HG03439 (cell line): ENCODE measurements around the gene ARHGAP10.

Source experiments
- ATAC-seq: cut with Tn5 transposase; IDR thresholded peaks from one replicate; pipeline ENCODE4 v1.9.1; 2021; ENCODE audit warnings: mild to moderate bottlenecking, moderate library complexity; ENCODE audit not compliant: unreplicated experiment

Gene ARHGAP10, protein sequence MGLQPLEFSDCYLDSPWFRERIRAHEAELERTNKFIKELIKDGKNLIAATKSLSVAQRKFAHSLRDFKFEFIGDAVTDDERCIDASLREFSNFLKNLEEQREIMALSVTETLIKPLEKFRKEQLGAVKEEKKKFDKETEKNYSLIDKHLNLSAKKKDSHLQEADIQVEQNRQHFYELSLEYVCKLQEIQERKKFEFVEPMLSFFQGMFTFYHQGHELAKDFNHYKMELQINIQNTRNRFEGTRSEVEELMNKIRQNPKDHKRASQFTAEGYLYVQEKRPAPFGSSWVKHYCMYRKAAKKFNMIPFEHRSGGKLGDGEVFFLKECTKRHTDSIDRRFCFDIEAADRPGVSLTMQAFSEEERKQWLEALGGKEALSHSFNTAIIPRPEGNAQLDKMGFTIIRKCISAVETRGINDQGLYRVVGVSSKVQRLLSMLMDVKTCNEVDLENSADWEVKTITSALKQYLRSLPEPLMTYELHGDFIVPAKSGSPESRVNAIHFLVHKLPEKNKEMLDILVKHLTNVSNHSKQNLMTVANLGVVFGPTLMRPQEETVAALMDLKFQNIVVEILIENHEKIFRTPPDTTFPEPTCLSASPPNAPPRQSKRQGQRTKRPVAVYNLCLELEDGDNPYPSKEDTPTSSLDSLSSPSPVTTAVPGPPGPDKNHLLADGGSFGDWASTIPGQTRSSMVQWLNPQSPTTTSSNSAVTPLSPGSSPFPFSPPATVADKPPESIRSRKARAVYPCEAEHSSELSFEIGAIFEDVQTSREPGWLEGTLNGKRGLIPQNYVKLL

DNA sequence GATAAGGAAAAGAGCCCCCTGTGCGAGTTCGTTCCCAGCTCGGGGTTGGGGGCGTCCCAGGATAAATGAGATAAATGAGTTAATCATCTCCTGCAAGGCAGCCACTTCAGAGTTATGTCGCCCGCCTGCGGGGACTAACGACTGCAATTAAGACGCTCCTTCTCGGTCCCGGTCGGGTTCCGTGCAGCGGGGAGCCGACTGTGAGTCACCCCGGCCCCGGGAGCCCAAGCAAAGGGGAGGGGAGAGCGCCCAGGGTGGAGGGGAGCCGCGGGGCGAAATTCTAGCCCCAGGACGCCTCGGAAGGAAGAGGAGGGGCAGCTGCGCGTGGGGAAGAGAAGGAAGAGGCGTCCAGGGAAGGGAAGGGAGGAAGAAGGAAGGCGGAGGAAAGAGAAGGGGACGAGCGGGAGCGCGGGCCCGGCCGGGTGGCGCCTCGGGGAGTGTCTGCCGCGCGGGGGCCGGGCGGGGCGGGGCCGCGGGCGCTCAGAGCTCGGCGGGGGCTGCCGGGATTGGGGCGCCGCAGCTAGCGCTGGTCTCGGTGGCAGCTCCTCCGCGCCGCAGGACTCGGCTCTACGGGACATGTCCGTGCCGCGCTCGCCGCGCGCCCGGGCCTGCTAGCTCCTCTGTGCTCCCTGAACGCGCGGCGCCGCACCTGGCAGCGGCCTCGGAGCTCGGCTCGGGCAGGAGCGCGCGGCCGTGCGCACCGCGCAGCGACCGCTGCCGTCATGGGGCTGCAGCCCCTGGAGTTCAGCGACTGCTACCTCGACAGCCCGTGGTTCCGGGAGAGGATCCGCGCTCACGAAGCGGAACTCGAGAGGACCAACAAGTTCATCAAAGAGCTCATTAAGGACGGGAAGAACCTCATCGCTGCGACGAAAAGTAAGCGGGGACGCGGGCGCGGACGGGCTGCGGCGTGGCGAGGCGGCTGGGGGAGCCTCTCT is at the start of gene ARHGAP10:
Gene ARHGAP10 (plus strand): TSS at position 509 of the 938 bp plus-strand sequence. CDS start 214 bp downstream, at position 723.
- ATAC-seq: peak; percentile 68

DNA sequence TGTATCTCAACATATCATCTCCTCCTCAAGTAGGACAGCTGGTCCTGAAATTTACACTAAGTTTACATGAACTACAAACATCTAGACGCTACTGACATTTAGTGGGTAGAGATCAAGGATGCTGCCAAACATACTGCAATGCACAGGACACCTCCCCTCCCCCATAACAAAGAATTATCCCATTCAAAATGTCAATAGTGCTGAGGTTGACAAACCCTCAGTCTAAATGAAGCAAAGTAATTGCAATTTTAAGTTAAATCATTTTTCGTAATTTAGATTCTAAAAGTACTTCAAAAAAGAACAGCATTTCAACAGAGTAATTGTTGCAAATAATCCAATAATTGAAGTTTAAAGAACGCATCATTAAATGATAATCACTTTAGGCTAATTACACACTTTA is 49.1 kb upstream of the ARHGAP10 start:
- ATAC-seq: no peak

DNA sequence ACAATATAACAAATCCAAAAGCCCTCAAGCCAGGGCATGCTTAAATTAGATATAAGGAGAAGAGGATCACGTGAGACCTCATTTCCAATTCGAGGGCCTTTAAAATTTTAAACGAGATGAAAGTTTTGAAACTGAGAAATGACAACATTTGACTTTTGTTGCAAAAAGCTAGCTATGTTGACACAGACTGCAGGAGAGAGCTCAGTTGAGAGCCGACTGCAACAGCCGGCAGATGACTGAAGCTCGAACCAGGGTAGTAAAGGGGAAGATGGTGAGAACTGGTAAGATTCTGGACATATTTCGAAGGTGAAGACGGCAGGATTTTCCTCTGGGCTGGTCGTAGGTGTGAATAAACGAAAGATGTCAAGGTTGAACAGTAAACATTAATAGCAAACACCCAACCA is 48.7 kb upstream of the ARHGAP10 start:
- no peak for ATAC-seq

DNA sequence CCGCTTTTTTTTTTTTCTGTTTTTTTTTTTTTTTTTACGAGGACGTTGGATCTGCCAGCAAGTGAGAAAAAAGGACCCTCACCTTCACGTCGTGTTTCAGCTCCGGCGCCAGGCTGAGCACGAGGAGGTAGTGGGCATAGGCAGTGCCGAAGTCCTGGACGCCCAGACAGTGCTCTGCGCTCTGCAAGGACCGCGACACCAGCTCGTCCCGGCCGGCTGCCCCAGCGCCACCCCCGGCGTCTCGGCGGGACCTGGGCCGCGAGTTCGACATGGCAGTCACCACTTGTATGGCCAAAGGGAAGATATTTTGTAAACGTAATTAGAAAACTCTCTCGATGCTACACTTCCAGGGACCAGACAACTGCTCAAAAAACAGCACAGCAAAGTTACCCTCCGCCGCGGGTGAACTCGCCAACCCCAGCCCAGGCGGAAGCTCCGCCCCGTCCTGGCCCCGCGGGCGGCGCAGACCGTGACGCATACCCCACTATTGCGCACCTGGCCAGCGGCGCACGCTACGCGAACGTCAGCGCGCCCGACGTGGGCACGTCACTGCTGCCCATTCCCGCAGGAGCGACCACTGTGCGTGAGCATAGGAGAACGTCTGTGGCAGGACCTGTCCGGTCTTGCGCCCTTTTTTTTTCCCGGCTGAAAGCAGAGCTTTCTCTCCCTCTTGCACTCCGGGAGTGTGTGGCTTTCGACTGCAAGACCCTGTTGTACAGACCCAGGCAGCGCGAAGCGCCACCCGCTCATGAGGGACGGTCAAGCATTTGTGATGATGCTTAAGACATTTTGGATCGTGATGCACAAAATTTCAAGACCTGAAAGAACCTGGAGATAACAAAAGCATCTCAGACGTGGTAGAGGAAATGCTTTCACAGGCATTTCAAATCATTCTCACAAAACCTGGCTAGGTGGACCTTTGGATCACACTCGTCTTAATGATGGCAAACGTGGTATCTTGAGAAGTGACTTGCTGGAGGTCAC is 47.9 kb upstream of the ARHGAP10 start, which contains the start of gene PRMT9:
Gene PRMT9 (minus strand): TSS at position 447 of the 984 bp plus-strand sequence. CDS start 176 bp downstream, at position 271.
- ATAC-seq: peak; percentile 99

DNA sequence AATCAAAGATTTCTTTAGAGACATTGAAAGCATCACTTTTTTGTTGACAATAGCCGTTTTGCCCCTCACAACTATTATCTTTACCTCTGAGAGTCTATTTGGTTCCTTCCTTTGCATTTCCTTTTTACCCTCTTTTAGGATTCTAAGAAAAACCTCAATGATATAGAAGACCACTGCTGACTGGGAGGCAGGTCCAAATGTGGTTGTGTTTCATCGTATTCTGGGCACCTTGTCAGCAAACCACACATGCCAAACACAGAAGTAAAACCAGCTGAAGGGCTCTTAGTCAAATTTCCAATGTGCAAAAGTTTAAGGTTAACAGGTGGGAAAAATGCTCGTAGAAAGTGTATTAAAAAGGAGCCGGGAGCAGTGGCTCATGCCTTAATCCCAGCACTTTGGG is 42.8 kb upstream of the ARHGAP10 start:
- no peak for ATAC-seq

DNA sequence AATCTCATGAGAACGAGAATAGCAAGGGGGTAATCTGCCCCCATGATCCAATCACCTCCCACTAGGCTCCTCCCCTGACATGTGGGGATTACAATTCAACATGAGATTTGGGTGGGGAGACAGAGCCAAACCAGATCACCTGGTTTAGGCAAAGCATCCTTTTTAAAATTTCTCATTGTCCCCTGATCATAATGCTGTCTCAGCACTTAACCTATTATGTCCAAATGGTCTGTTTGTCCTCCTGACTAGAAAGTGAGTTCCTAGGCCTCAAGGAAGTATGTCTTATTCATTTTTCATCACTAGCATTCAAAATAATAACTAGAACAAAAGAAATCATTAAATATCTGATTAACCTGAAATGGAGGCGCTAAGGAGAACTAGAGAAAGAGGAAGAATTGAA is 40.1 kb upstream of the ARHGAP10 start:
- ATAC-seq: no peak

DNA sequence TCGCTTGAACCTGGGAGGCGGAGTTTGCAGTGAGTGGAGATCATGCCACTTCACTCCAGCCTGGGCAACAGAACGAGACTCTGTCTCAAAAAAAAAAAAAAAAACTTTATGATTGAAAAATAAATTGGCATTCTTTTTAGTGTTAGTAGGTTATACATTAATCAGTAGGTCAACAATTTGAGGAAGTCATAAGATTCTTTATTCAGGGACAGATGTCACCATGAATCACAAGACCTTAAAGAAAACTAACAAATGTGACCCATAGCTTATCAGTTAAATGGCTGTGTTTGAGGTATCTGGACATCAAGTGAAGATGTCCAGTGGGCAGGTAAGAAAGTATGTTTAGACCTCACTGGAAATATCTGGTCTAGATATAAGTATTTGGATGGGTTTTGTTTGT is 38.7 kb upstream of the ARHGAP10 start:
- no peak for ATAC-seq

DNA sequence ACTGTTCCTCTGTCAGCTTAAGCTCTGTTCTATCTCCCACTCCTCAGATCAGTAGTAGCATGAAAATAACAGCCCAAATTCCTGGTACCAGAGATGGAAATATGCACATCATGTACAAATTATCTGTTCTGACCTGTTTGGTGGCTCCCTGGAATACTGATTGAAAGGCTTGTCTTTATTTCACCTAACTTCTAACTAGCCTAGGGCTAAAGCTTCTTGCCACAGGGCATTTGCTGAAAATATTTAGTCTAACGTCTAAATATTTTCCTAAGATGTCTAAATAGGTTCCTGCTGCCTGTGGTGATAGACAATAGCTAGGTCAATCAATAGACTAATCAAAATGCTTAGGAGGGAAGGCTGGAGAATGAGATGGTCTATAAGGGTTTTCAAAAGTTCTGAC is 35.0 kb upstream of the ARHGAP10 start:
- no peak for ATAC-seq

DNA sequence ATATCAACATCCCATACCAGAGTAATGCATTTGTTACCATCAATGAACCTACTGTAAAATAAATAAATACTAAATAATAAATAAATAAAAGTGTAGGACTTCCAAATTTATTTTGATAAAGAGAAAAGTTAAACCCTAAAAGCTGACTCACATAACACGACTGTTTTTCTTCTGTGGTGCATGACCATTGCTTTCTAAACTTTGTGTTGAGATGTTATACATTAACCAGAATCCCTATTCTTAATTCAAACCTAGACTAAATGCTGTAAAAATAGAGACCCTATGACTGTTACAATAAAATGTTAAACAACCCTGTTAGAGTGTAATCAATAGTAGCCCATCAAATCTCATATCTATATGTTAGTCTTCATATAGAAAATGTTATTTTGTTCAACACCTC is 27.0 kb upstream of the ARHGAP10 start:
- ATAC-seq: no peak

DNA sequence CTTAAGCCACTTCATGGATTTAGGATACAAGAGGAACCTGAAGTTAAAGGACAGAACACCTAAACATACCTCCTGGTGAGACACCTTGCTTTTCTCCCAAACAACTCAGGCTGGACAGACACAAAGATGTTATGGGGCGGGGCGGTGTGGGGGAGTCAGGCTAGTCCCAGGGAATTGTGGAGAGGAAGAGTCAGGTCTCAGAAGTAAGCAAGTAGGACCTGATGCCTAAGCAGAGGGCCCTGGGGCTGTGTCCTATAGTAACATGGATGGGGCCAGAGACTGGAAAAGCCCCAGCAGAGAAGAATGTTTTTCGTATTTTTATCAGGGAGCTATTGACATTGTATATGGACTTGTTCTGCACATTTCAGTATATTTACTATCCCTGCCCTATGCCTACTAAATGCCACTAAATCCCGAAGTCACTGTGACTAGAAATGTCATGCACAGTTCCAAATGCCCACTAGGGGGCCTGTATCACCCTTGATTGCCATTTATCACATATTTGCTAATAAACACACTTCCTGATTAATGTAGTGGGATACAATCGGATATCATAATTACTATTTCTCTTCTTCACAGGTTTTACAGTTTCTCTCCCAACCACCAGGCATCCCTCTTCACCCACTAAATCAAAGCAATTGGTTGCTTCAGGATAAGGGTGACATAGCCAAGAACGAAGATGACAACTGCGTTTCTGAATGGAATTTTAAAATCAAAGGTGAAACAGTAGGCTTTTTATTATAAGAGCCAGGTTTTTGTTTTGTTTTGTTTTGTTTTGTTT is 23.8 kb upstream of the ARHGAP10 start:
- peak; percentile 77 for ATAC-seq

DNA sequence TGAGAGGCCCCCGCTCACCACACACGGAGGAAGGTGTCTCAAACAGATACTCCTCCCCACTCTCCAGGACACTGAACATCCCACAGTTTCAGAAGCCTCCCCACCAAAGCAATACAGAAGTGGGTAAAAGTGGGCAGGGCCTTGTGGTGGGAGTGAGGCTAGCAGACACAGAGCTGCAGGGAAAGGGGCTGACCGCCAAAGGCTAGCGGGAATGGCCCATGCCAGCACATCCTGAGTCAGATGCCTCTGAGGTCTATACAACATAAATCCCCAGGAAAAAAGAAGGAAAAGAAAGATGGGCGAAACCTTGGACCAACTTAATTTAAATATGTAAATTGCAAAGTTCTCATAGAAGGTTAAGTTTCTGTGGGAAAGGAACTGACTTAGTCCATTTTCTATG is 21.9 kb upstream of the ARHGAP10 start:
- no peak for ATAC-seq

DNA sequence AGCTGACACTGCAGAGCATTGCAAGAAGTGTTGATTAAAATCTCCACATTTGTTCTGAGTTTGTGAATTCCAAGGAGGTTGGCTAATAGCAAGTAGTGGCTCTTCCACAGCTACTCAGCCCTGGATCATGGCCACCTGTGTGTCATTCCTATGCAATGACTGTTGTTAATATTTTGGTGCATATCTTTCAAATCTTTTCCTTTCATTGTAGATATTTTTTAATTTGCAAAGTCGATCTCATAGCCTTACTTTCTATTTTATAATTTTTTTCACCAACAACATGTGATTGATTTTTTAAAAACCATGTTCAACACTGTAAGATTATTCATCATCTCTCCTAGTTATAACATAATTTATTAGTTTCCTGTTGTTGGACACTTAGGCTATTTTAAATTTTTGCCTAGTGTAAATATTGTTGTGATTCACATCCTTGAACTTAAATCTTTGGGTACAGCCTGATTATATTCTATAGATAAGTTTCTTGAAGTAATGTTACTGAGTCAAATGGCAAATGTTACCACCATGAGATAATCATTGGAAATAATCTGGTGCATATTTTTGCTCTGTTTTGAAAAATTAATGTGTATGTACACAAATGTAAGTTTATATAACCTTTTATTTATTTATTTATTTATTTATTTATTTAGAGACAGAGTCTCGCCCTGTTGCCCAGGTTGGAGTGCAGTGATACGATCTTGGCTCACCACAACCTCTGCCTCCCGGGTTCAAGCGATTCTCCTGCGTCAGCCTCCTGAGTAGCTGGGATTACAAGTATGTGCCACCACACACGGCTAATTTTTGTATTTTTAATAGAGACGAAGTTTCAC is 17.1 kb upstream of the ARHGAP10 start:
- no peak for ATAC-seq

DNA sequence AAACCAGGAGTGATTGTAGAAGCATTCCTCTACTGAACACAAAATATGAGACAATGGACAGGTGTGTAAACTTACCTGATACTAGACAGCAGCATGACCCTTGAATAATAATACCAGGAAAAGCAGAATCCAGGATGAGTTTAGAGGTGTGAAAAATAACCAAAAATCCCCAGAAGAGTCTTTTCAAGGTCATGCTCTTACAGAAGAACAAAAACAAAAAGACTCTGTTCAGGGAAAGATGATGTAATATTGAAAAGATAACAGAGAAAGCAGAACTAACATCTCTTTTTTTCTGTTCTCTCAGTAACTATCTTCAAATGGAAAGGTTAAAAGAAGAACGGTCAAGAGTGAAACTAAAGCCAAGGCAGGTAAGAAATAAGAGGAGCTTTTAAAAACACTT is 14.0 kb upstream of the ARHGAP10 start:
- peak; percentile 90 for ATAC-seq

DNA sequence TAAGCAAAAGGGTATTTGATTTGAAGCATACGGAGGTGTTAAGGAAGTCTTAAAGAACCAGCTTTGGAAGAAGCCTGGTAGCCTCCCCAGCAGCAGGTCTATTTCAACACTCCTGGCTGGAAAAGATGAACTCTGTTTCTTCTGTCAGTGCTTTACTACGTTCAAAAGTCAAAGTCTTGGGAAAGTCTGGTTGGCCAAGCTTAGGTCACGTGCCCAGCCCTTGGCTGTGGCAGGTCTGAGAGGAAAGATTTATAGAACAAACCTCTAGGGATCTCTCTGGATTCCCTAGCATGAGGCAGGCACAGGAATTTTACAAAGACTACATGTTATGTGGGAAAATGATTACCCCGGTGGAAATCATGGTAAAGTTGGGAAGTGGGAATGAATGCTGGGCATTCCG is 8.6 kb upstream of the ARHGAP10 start:
- ATAC-seq: no peak

DNA sequence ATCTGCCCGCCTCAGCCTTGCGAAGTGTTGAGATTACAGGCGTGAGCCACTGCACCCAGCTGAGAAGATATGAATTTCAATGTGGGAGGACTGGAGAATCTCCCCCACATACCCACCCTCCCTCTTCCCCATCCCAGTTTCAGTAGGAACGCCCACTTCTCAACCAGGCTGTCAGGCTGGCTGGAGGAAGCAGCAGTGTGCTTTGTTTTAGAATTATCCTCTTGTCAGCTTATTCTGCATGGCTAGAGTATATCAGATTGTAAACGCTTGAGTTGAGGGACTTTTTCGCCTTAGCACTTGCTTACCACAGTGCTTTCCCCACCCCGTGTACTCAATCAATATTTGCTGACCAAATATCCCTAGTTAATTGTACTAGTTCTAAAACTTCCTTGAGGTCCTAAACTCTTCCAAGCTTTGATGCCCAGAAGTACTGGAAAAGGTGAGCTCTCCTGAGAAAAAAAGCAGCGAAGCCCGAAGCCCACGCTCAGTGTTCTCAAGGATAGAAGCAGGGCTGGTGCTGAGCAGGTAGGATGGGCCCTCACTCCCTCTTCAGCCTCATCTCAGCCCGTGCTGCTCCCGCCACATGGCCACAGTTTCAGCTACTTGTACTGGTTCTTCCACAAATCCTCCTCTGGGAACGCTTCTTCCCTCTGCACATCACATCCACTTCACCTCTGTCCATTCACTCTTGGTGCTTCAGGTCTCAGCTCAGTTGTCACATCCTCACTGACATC is 7.3 kb upstream of the ARHGAP10 start:
- ATAC-seq: no peak

DNA sequence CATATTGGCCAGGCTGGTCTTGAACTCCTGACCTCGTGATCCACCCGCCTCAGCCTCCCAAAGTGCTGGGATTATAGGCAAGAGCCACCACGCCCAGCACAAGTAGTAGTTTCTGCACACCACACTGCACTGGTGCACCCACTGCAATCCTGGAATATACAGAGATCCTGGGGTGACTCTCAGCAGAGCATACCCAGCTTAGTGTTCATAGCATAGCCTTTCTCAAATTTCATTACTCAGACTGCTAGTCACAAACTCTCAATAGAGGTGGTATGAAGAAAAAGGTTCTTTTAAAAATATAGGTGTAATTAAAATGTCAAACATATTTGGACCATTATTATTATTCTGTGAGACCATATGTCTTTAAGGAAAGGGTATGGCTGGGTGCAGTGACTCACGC is 6.2 kb upstream of the ARHGAP10 start:
- ATAC-seq: no peak

DNA sequence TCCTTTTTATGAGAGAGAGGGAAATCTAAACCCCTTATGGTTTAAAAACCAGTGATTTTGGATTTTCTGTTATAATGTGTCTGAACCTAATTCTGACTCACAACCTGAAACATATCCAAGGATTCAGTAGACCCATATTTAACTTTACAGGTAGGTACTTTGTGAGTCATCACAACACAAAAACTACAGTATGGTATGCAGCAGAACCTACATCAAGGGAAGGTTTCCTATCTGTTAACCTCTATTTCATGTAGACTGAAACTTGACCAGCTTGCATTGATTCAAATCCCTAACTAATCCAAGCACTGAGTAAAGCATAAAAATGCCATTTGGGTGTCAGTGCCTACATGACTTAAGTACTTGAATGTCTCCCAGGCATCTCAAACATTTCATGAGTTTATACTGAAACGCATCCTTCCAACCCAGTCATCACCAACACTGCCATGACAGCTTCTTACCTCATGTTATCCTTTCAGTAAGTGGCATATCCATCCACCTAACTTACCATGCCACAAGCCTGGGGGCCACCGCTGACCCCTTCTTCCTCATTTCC is 4.3 kb upstream of the ARHGAP10 start:
- no peak for ATAC-seq
